Measurements from ENCODE around the gene REV3L. TPM values are rescaled to one million over a fixed set of nuclear protein-coding genes. Genes with fewer than 3 reads are reported as not detected.

REV3L gene
- total and polyA plus RNA-seq, 2 of the 13 experiments (the other 11 are each of a cell fraction or from before 2014, with no cell fraction given), result 12.8 to 31.3 TPM

DNA sequence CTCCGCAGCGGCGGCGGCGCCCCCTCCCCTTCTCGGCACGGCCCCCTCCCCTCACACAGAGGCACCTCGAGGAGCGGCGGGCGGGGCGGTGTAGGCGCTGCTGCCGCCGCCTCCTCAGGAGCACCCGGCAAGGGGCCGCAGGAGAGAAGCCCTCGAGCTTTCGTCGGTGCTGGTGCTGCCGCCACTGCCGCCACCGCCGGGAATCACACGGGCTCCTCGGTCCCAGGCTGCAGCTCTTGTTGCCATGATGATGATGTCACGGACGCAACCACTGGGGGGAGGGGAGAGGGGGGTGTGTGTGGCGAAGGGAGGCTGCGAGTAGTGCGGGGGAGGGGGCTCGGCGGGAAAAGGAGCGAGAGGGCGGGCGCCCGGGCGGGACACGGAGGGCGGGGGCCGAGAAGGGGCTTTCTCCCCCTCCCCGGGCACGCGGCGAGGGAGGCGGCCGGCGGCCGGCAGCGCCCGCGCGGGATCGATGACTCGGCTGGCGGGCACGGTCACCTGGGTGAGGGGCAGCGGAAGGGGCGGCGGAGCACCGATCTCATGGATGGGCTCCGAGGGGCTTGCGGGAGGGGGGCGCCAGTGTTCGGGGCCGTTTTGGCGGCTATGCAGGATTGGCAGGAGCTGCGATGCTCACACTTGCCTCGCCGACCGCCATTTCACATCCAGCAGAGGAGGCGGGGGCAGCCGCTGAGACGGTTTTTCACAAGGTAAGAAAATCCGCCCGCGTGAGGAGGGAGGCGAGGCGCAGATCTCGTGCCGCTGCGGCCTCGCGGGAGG, at the start of gene REV3L (continued):
- TF ChIP-seq, protein P1, sequence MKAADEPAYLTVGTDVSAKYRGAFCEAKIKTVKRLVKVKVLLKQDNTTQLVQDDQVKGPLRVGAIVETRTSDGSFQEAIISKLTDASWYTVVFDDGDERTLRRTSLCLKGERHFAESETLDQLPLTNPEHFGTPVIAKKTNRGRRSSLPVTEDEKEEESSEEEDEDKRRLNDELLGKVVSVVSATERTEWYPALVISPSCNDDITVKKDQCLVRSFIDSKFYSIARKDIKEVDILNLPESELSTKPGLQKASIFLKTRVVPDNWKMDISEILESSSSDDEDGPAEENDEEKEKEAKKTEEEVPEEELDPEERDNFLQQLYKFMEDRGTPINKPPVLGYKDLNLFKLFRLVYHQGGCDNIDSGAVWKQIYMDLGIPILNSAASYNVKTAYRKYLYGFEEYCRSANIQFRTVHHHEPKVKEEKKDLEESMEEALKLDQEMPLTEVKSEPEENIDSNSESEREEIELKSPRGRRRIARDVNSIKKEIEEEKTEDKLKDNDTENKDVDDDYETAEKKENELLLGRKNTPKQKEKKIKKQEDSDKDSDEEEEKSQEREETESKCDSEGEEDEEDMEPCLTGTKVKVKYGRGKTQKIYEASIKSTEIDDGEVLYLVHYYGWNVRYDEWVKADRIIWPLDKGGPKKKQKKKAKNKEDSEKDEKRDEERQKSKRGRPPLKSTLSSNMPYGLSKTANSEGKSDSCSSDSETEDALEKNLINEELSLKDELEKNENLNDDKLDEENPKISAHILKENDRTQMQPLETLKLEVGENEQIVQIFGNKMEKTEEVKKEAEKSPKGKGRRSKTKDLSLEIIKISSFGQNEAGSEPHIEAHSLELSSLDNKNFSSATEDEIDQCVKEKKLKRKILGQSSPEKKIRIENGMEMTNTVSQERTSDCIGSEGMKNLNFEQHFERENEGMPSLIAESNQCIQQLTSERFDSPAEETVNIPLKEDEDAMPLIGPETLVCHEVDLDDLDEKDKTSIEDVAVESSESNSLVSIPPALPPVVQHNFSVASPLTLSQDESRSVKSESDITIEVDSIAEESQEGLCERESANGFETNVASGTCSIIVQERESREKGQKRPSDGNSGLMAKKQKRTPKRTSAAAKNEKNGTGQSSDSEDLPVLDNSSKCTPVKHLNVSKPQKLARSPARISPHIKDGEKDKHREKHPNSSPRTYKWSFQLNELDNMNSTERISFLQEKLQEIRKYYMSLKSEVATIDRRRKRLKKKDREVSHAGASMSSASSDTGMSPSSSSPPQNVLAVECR (CRISPR knock-in tag; IDR thresholded peaks at IDR 0.05; ENCODE audit: borderline replicate concordance), result peak; percentile 76
- TF ChIP-seq RARA (CRISPR knock-in tag; IDR thresholded peaks at IDR 0.05) (peak; percentile 56), GABPB1 (CRISPR knock-in tag; IDR thresholded peaks at IDR 0.05) (peak; percentile 91), MED13 (CRISPR knock-in tag; IDR thresholded peaks at IDR 0.05) (peak; percentile 27; the same call in 1 of the 2 replicates), RBM39 (IDR thresholded peaks at IDR 0.05; ENCODE audit: low read depth, low read length, poor library complexity, severe bottlenecking) (peak; percentile 53), HOXD1 (CRISPR knock-in tag; IDR thresholded peaks at IDR 0.05) (peak; percentile 96), ZNF253 (CRISPR knock-in tag; IDR thresholded peaks at IDR 0.05; ENCODE audit: borderline replicate concordance) (peak; percentile 12; the same call in 1 of the 2 replicates), RFX3 (CRISPR knock-in tag; IDR thresholded peaks at IDR 0.05) (no peak), MLLT10 (CRISPR knock-in tag; IDR thresholded peaks at IDR 0.05) (no peak), LCORL (IDR thresholded peaks at IDR 0.05) (no peak), LCORL (CRISPR knock-in tag; IDR thresholded peaks at IDR 0.05) (peak; percentile 29; the same call in 1 of the 2 replicates), TBX3 (IDR thresholded peaks at IDR 0.05; ENCODE audit: borderline replicate concordance) (peak; percentile 14; the same call in 1 of the 2 replicates), SOX5 (CRISPR knock-in tag; IDR thresholded peaks at IDR 0.05; ENCODE audit: borderline replicate concordance) (0 out of 2 replicates have a peak, but pooled peaks have one; percentile 25), NRL (CRISPR knock-in tag; IDR thresholded peaks at IDR 0.05; ENCODE audit: borderline replicate concordance) (peak; percentile 13; the same call in 1 of the 2 replicates)
- TF ChIP-seq, protein P2, sequence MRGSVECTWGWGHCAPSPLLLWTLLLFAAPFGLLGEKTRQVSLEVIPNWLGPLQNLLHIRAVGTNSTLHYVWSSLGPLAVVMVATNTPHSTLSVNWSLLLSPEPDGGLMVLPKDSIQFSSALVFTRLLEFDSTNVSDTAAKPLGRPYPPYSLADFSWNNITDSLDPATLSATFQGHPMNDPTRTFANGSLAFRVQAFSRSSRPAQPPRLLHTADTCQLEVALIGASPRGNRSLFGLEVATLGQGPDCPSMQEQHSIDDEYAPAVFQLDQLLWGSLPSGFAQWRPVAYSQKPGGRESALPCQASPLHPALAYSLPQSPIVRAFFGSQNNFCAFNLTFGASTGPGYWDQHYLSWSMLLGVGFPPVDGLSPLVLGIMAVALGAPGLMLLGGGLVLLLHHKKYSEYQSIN (CRISPR knock-in tag; IDR thresholded peaks at IDR 0.05; ENCODE audit: borderline replicate concordance), result no peak
- TF ChIP-seq, protein P3, sequence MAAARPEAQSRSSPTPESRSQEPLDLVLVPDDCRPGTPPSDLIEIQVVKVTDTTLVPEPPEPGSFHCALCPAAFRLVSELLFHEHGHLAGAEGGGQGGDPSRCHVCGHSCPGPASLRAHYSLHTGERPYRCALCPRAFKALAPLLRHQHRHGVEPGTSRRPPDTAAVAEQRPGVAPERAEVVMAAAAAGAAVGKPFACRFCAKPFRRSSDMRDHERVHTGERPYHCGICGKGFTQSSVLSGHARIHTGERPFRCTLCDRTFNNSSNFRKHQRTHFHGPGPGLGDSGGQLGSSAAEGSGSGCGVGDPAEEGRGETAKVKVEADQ (CRISPR knock-in tag; IDR thresholded peaks at IDR 0.05; ENCODE audit: borderline replicate concordance), result peak; percentile 50
- TF ChIP-seq, protein P4, sequence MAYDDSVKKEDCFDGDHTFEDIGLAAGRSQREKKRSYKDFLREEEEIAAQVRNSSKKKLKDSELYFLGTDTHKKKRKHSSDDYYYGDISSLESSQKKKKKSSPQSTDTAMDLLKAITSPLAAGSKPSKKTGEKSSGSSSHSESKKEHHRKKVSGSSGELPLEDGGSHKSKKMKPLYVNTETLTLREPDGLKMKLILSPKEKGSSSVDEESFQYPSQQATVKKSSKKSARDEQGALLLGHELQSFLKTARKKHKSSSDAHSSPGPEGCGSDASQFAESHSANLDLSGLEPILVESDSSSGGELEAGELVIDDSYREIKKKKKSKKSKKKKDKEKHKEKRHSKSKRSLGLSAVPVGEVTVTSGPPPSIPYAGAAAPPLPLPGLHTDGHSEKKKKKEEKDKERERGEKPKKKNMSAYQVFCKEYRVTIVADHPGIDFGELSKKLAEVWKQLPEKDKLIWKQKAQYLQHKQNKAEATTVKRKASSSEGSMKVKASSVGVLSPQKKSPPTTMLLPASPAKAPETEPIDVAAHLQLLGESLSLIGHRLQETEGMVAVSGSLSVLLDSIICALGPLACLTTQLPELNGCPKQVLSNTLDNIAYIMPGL (CRISPR knock-in tag; IDR thresholded peaks at IDR 0.05; ENCODE audit: borderline replicate concordance in 1 of 2, low read depth in 1 of 2), result peak; percentile 73 to 89
- TF ChIP-seq, protein P5, sequence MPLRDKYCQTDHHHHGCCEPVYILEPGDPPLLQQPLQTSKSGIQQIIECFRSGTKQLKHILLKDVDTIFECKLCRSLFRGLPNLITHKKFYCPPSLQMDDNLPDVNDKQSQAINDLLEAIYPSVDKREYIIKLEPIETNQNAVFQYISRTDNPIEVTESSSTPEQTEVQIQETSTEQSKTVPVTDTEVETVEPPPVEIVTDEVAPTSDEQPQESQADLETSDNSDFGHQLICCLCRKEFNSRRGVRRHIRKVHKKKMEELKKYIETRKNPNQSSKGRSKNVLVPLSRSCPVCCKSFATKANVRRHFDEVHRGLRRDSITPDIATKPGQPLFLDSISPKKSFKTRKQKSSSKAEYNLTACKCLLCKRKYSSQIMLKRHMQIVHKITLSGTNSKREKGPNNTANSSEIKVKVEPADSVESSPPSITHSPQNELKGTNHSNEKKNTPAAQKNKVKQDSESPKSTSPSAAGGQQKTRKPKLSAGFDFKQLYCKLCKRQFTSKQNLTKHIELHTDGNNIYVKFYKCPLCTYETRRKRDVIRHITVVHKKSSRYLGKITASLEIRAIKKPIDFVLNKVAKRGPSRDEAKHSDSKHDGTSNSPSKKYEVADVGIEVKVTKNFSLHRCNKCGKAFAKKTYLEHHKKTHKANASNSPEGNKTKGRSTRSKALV (CRISPR knock-in tag; IDR thresholded peaks at IDR 0.05), result no peak; the same call in 1 of the 2 replicates

Measured in HepG2 (cell line).